Fibroblast of upper back skin (primary cell): ENCODE results near the gene ANP32E.
"Not testable (repeated sequence)": the region's sequence is repeated elsewhere in the genome, so short reads cannot be mapped to it uniquely, and the experiment has no call there.

Experiments used
- DNase-seq: peaks from one replicate; pipeline ENCODE4 v3.0.0-alpha.2; 2013

The ANP32E gene

DNA sequence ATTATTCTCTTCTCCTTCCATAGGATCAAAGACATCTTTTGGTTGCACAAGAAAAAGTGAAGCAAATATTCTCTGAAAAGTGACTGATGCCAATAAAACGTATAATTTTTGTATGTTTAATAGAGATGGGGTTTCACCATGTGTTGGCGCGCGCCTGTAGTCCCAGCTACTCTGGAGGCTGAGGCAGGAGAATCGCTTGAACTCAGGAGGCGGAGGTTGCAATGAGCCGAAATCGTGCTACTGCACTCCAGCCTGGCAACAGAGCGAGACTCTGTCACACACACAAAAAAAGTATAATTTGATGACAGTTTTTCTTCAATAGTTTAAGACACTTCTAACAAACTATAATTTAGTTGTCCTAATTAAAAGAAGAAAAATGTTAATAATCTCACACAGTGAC lies 23.8 kb downstream of the ANP32E start:
- DNase-seq, result no peak

DNA sequence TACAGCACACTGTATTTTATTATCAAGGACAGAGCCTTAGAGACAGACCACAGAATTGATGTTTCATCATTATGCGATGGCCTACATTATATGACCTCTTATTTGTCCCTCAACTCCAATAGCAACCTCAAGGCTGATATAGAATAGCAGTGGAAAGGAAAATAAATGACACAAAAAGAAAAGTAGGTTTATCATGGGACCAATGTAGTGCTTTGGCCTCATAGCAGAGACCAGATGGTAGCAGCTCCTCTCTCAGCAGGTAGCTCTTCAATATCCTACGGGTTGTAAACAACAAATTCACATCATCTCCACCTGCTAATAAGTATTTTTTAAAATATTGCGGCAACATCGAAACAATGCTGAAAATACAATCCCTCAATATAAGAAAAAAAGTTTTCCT lies 25.2 kb downstream of the ANP32E start:
- DNase-seq, result no peak

DNA sequence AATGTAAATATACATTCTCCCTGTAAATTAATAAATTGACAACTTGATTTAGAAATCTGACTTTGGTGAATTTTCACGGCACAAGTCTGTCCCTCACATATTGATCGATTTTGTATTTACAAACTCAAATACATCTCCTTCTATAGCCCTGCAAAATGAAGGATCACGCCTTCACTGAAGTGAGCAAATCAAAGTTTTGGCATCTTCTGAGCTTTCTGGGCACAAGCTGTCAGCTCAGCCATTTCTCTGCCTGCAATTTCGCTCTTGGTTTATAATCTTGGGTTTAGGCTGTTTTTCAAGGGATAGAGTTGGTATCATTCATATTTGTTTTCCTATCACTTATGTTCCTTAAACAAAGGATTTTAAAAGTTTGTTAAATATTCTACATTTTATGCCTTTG lies 25.8 kb downstream of the ANP32E start:
- DNase-seq, result no peak

DNA sequence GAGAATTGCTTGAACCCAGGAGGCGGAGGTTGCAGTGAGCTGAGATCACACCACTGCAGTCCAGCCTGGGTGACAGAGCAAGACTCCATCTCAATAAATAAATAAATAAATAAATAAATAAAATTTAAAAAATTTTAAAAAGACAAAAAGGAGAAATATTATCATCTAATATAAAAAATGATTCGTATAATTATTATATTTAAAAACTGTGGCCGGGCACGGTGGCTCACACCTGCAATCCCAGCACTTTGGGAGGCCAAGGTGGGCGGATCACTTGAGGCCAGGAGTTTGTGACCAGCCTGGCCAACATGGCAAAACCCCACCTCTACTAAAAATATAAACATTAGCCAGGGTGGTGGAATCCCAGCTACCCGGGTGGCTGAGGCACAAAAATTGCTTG lies 27.5 kb downstream of the ANP32E start:
- not testable (repeated sequence) for DNase-seq

DNA sequence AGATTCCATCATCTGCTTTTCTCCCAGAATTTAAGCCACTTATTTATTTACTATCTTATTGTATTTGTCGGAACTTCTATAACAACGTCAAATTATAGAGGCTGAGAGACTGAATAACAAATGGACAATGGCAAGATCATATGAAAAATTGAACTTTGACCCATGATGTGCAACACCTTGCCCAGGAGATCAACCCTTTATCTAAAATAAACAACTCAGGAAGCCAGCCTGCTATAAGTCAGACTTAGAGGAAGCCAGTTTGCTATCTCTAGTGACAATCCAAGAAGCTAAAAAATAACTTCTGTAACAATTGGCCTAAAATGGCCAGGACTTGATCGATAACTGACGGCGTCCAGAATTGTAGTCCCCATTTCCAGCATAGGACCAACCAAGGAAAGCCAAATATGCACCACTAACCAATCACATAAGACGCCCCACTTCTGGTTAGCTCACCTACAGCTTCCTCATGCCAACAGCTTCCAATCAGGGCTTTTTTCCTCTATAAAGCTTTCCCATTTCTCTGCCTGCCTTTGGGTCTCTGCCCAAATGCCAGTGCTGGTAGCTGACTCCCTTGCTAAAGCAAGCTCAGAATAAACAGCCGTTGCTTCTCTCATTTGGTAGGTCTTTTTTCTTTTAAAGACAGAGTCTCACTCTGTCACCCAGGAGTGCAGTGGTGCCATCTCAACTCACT lies 28.5 kb downstream of the ANP32E start:
- DNase-seq, result no peak

DNA sequence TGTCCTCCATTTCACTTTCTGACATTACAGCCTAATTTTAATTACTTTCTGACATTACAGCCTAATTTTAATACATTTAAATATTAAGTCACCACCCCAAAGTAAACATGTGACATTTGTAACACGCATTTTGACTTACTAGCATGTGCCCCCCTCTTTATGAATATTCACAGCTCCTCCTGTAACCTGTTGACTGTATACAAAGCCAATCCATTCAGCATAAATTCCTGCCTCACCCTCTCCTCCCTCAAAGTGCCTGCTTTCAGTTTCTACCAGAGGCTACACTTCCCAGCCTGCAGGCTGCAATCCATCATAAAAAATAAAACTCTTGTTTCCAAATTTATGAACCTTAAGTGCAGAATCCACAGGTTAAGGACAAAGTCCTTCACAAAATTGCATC lies 39.5 kb downstream of the ANP32E start:
- no peak for DNase-seq

DNA sequence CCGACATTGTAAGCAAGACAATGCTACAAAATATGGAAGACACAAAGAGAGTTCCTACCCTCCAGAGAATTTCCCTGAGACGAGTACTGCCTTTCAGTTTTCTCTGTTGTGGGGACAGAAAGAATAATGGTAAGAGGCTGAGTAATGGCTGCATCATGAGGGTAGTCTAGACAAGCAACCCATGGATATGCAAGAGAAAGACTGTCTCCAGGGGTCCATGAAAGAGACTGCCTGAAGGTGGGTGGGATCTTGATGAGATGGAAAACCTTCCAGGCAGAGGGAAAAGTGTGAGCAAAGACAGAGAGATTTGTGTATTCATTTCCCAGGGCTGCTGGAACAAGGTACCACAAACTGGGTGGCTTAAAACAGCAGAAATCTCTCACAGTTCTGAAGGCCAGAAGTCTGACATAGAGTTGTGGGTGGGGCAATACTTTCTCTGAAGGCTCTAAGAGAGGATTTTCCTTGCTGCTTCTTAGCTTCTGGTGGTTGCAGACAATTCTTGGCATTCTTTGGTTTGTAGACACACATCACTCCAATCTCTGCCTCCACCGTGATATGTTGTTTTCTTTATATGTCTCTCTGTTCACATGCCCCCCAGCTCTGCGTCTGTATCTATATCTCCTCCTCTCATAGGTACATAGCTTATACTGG lies 41.4 kb downstream of the ANP32E start:
- DNase-seq, result peak; percentile 89

DNA sequence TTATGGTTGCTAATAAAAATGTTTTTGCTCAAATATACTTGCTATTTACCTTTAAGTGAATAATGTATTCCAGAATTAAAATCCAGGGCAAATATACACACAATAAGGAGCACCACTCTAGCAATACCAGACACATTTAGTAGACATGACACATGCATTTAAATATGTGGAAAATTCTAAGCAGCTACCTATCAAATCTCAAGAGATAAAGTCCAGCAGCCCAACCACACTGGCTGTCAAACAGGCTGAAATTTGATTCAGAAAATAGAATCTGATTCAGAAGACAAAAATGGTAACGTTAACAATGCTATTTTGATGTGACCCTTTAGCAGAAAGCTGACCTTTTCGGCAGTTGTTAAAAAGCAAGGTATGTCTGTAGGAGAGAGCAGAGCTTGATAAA lies 43.9 kb downstream of the ANP32E start:
- DNase-seq, result peak; percentile 94

DNA sequence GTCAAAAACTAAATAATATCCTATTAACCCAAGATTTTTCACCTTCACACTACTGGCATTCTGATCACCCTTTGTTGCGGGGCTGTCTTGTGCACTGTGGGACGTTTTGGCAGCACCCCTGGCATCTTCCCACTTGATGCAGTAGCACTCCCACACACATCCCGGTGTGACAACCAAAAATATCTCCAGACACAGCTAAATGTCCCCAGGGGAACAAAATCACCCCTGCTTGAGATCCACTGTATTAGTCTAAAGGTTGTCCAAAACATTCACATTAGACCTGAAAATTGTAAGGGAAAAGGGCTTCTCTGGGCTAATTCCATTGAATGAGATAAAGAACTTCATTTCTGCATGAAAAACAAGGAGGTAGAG lies 48.4 kb downstream of the ANP32E start:
- no peak for DNase-seq

DNA sequence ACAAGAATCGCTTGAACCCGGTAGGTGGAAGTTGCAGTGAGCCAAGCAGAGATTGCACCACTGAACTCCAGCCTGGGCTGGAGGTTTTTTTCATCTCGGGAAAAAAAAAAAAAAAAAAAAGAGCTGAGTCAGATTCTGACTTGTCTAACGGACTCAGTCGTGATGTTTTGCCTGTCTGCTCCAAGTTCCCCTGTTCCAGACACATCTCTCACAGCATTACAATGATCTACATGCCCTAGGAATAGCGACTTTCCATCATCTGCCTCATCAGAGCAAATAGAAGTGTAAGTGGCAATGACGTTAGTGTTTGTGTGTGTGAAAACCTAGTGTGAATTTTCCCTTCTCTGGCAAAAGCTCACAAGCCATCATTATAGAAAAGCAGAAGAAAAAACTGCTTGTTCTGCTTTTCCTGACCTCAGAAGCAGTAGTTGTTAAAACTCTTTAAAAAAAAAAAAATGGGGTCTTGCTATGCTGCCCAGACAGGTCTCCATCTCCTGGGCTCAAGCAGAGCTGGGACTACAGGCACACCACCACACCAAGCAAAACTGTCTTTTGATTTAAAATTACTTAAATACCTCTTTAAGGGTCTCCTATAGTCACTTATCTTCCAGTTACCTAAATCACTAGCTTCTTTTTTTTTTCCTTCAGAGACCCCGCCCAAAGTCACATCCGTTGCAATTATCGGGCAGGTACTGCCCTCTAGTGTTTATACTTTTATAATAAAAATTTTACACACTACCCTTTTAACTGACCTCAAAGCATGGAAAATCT lies 48.9 kb downstream of the ANP32E start:
- DNase-seq, result peak; percentile 75

DNA sequence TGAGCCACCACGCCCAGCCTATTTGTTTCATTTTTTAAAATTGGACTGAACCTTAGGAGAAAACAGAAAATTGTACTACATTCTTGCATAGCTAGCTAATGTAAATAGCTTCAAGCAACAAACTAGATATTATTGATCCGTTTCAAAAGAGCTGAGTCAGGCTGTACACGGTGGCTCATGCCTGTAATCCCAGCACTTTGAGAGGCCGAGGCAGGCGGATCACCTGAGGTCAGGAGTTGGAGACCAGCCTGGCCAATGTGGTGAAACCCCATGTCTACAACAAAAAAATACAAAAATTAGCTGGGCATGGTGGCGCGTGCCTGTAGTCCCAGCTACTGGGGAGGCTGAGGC lies 49.5 kb downstream of the ANP32E start:
- not testable (repeated sequence) for DNase-seq

DNA sequence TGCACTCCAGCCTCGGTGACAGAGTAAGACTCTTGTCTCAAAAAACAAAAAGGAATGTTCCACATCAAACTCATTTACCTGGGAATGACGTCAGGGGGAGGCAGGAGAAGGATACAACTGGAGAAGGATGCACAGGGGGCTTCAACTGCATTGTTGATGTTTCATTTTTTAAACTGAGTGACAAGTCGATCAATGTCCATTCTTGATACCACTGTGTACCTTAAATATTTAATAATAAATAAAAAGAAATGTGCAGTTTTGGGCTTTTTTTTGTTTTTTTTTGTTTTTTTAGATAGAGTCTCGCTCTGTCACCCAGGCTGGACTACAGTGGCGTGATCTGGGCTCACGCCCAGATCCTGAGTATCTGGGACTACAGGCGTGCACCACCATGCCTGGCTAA lies 50.4 kb downstream of the ANP32E start:
- DNase-seq, result no peak

DNA sequence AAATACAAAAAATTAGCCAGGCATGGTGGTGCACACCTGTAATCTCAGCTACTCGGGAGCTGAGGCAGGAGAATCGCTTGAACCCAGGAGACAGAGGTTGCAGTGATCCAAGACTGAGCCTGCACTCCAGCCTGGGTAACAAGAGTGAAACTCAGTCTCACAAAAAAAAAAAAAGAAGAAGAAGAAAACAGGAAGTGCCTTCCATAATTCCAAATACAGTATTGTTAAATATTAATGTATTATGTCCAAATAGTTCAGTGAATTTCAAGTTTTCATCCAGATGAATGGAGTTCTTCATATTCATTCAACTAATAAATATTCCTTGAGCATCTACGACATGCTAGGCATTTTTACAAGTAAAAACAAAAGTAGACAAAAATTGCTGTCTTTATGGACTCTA lies 52.9 kb downstream of the ANP32E start:
- no peak for DNase-seq

DNA sequence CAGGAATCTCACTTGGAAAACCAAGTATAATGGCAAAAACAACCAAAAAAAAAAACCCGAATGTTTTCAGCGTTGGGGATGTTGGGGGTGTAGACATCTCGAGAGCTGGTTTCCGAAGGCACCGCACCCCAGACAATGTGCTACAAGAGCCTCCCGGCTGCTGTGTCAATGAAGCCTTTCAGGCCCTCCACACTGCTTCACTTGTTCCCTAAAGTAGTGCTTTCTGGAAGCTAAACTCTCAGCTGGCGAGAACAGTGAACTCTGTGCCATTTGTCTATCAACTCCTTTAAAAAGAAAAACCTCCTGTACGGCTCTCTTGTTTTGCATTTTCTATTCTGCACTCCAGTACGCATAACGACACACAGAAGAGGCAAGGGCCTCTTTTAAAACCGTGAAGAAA lies 53.7 kb downstream of the ANP32E start:
- DNase-seq, result no peak

DNA sequence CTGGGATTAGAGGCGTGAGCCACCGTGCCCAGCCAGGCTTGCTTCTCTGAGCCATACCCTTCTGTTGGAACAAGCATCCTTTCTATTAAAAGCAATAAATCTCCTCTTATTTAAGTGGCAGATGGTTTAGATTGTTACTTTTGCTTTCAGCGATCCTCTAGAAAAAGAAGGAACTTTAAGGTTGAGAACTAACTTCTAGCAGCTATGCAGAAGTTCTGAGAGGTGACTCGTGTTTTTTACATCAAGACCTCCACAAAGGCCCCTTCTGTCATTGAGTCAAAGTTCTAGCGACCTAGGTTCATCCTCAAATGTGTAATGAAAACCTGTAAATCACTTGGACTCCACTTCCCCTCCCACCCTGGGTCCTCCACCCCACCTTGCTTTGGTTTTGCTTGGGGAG lies 55.4 kb downstream of the ANP32E start:
- DNase-seq, result no peak

DNA sequence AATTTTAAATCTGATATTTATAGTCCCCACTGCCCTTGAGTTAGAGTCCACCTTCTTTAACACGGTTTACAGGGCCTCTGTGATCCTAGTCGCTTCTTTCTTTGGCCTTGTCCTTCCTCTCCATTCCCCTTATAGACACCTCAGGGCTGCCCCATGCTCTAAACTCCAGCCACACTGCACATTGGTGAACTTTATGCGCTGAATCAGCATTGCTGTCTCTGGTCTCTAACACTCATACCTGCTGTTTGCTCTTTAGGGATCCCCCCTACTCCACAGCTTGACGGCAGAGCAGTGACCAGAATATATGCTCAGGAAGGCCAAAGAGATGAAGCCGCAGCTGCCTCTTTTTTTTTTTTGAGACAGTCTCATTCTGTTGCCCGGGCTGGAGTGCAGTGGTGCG lies 56.0 kb downstream of the ANP32E start:
- no peak for DNase-seq

DNA sequence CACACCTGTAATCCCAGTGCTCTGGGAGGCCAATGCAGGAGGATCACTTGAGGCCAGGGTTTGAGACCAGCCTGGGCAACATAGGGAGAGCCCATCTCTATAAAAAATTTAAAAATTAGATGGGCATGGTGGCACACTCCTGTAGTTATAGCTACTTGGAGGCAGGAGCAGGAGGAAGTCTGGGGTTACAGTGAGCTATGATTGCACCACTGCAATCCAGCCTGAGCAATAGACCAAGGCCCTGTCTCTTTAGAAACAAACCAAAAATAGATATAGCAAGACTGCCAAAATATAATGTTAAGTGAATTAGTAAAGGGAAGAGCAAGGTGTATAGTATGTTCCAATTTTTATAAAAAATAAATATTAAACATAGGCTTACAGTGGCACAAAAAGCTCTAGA lies 57.4 kb downstream of the ANP32E start:
- DNase-seq, result no peak

DNA sequence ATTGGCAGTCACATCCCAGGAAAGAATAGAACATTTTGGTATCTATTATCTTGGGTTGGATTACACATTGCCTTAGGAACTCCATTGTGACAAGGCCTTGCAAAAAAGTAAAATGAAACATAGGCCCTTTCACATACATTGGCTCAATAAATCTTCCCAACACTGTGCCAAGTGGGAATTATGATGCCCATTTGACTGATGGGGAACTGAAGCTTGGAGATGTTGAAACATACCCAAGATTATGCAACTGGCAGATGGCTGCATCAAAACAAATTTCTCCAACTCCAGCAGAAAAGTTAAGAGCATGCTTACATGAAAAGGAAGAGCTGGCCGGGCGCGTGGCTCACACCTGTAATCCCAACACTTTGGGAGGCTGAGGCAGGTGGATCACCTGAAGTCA lies 59.3 kb downstream of the ANP32E start:
- no peak for DNase-seq

DNA sequence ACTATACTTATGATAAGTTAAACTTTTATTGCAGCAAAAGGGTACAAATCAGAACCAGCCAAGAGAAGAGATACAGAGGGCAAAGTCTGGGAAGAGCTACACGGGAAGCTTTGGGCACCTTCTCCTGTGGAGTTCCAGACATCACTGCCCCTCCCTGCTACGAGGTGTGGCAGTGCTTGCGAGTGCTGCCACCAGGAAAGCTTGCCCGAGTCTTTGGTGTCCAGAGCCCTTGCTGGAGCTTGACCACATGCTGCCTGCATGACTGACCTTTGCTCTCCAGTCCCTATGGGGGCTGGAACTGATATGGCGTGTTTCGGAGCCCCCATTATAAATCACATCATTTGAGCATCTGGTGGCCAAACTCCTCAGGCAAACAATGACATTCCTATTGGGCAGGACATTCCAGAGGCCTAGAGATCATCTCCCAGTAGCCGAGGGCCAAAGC lies 62.7 kb downstream of the ANP32E start:
- DNase-seq, result no peak

DNA sequence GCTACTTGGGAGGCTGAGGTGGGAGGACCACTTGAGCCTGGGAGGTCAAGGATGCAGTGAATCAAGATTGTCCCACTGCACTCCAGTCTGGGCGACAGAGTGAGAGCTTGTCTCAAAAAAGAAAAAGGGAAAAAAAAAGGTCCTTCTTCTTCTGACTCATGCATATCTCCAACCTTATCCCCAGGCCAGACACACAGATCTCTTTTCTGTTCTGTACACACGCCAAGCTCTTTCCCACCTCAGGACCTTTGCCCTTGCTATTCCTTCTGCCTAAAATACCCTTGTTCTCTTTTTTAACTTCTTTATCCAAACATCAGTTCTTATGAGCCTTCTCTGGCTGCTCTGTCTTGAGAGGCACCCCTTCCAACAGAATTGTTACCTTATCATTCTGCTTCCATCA lies 64.1 kb downstream of the ANP32E start:
- no peak for DNase-seq

DNA sequence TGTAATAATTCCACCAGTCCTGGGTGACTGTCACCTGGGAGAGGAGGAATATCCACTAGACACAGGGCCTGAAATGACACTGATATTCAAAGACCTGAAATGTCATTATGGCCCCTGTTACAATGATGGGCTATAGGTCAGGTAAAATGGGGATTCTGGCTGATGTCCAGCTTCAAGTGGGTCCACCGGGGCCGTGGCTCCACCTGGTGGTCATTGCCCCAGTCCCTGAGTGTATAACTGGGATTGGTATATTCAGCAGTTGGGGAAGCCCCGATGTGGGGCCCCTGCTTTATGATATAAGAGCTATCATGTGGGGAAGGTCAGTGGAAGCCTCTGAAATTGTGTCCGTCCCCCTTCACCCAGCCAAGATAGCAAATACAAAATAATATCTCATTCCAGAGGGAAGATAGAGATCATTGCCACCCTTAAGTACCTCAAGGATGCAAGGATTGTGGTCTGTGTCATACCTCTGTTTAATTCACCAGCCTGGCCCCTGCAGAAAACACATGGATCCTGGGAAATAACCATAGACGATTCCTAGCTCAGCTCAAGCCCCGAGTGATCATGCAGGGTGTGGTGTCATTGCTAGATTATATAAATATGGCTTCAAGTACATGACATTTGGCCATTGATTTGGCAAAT lies 66.8 kb downstream of the ANP32E start:
- DNase-seq, result peak; percentile 62
